Activated T-cell treated with anti-CD3 and anti-CD28 coated beads, Interleukin-2, amount 50 U/mL, for 1 hour (primary cell): ENCODE measurements around the gene WNK3.

Experiments used
- DNase-seq: peaks from one replicate; pipeline ENCODE4 v3.0.0-alpha.2; 2020

The WNK3 gene

GRCh38 chrX:54157561-54157960 is 200.3 kb downstream of the WNK3 start:
- no peak for DNase-seq
